ENCODE data around the gene MUC4.

DNA sequence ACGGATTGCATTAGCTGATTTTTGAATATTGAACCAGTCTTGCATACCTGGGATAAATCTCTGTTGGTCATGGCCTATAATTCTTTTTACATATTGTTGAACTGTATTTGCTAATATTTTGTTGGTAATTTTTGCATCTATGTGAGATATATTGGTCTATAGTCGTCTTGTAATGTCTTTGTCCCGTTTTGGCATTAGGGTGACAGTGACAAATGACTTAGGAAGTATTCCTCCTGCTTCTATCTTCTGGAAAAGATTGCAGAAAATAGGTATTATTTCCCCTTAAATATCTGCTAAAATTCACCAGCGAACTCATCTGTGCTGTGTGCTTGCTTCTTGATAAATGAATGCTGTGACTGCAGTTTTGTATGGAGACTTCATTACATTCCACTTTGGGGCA lies 67.3 kb downstream of the MUC4 start:
- TF ChIP-seq DPF2 (IDR thresholded peaks at IDR 0.05) (no peak), POLR2AphosphoS2 (IDR thresholded peaks at IDR 0.05; ENCODE audit: low read length) (no peak), RAD21 (CRISPR knock-in tag; conservative IDR thresholded peaks at IDR 0.05 in 1 of 2, IDR thresholded peaks at IDR 0.05 in 1 of 2) (no peak), ZNF384 (IDR thresholded peaks at IDR 0.05; ENCODE audit: low read depth, low read length) (no peak), PRPF4 (IDR thresholded peaks at IDR 0.05; ENCODE audit: insufficient read depth, low read depth, low read length, poor library complexity, severe bottlenecking) (no peak), CREB1 (IDR thresholded peaks at IDR 0.05) (no peak), CREB1 (CRISPR knock-in tag; IDR thresholded peaks at IDR 0.05) (no peak), POLR2AphosphoS5 (IDR thresholded peaks at IDR 0.05; ENCODE audit: control insufficient read depth, insufficient read depth, low read depth, low read length) (no peak)
- TF ChIP-seq, protein P1, sequence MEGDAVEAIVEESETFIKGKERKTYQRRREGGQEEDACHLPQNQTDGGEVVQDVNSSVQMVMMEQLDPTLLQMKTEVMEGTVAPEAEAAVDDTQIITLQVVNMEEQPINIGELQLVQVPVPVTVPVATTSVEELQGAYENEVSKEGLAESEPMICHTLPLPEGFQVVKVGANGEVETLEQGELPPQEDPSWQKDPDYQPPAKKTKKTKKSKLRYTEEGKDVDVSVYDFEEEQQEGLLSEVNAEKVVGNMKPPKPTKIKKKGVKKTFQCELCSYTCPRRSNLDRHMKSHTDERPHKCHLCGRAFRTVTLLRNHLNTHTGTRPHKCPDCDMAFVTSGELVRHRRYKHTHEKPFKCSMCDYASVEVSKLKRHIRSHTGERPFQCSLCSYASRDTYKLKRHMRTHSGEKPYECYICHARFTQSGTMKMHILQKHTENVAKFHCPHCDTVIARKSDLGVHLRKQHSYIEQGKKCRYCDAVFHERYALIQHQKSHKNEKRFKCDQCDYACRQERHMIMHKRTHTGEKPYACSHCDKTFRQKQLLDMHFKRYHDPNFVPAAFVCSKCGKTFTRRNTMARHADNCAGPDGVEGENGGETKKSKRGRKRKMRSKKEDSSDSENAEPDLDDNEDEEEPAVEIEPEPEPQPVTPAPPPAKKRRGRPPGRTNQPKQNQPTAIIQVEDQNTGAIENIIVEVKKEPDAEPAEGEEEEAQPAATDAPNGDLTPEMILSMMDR (IDR thresholded peaks at IDR 0.05 in 2 of 3, conservative IDR thresholded peaks at IDR 0.05 in 1 of 3; ENCODE audit: insufficient read depth in 2 of 3, low read depth in 1 of 3, low read length in 3 of 3) = no peak
- TF ChIP-seq, protein P2, sequence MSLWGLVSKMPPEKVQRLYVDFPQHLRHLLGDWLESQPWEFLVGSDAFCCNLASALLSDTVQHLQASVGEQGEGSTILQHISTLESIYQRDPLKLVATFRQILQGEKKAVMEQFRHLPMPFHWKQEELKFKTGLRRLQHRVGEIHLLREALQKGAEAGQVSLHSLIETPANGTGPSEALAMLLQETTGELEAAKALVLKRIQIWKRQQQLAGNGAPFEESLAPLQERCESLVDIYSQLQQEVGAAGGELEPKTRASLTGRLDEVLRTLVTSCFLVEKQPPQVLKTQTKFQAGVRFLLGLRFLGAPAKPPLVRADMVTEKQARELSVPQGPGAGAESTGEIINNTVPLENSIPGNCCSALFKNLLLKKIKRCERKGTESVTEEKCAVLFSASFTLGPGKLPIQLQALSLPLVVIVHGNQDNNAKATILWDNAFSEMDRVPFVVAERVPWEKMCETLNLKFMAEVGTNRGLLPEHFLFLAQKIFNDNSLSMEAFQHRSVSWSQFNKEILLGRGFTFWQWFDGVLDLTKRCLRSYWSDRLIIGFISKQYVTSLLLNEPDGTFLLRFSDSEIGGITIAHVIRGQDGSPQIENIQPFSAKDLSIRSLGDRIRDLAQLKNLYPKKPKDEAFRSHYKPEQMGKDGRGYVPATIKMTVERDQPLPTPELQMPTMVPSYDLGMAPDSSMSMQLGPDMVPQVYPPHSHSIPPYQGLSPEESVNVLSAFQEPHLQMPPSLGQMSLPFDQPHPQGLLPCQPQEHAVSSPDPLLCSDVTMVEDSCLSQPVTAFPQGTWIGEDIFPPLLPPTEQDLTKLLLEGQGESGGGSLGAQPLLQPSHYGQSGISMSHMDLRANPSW (CRISPR knock-in tag; IDR thresholded peaks at IDR 0.05) = no peak

Data from K562 (cell line).